CD8-positive, alpha-beta memory T cell (primary cell): ENCODE results near the gene FURIN. TPM values are rescaled to one million over a fixed set of nuclear protein-coding genes. Genes with fewer than 3 reads are reported as not detected.
"Not testable (repeated sequence)": the region's sequence is repeated elsewhere in the genome, so short reads cannot be mapped to it uniquely, and the experiment has no call there.

Experiments used
- CTCF ChIA-PET: fragments of 350-600 bp; sonication (Branson Sonifier 250); formaldehyde crosslinking; loops from one replicate; lab custom pipeline; 2021; ENCODE audit warnings: antibody characterized with exemption; lab: Charles Lee
- POLR2A ChIA-PET: fragments of 350-600 bp; sonication (Branson Sonifier 250); formaldehyde crosslinking; loops from one replicate; lab custom pipeline; 2021; ENCODE audit warnings: antibody characterized with exemption; lab: Charles Lee
- DNase-seq, 5 donors: peaks; one replicate each; pipeline versions ENCODE4 v3.0.0 to v3.0.0-alpha.2; 2020 to 2022; ENCODE audit warnings: mixed read lengths in 1 of 5
- H3K27ac ChIP-seq: one replicate; pipeline ENCODE4 v1.7.0; 2013; ENCODE audit warnings: low read depth, mild to moderate bottlenecking, low read length, moderate library complexity
- H3K27me3 ChIP-seq: 2 replicates; pipeline ENCODE4 v1.7.0; 2013; ENCODE audit warnings: low read length, mild to moderate bottlenecking; ENCODE audit not compliant: insufficient read depth, poor library complexity, severe bottlenecking
- H3K36me3 ChIP-seq: 2 replicates; pipeline ENCODE4 v1.7.0; 2013; ENCODE audit warnings: mild to moderate bottlenecking, low read length, moderate library complexity; ENCODE audit not compliant: insufficient read depth
- H3K4me1 ChIP-seq: 2 replicates; pipeline ENCODE4 v1.7.0; 2013; ENCODE audit warnings: mild to moderate bottlenecking, low read length, moderate library complexity; ENCODE audit not compliant: insufficient read depth
- H3K4me3 ChIP-seq: 2 replicates; pipeline ENCODE4 v1.7.0; 2013; ENCODE audit warnings: mild to moderate bottlenecking, low read length
- H3K9me3 ChIP-seq: 2 replicates; pipeline ENCODE4 v1.7.0; 2013; ENCODE audit warnings: mild to moderate bottlenecking, low read length
- H3K27ac Mint-ChIP-seq, 8 donors: one replicate each; pipeline ENCODE4 v1.8.0; 2020 to 2021; ENCODE audit warnings: mixed read lengths in 8 of 8, mild to moderate bottlenecking in 6 of 8, inconsistent platforms in 3 of 8, moderate library complexity in 3 of 8
- H3K27me3 Mint-ChIP-seq, 2 donors: one replicate each; pipeline ENCODE4 v1.8.0; 2020 to 2021; ENCODE audit warnings: mixed read lengths in 2 of 2, mild to moderate bottlenecking in 1 of 2, moderate library complexity in 1 of 2
- H3K36me3 Mint-ChIP-seq, 3 donors: one replicate each; pipeline ENCODE4 v1.8.0; 2020 to 2021; ENCODE audit warnings: mixed read lengths in 3 of 3, inconsistent platforms in 1 of 3, mild to moderate bottlenecking in 1 of 3
- H3K4me1 Mint-ChIP-seq, 3 donors: one replicate each; pipeline ENCODE4 v1.8.0; 2020 to 2021; ENCODE audit warnings: mixed read lengths in 3 of 3, inconsistent platforms in 1 of 3, mild to moderate bottlenecking in 1 of 3
- H3K4me3 Mint-ChIP-seq, 7 donors: one replicate each; pipeline ENCODE4 v1.8.0; 2020 to 2021; ENCODE audit warnings: mixed read lengths in 7 of 7, mild to moderate bottlenecking in 6 of 7, moderate library complexity in 4 of 7, inconsistent platforms in 2 of 7
- H3K9me3 Mint-ChIP-seq, 5 donors: one replicate each; pipeline ENCODE4 v1.8.0; 2020 to 2022; ENCODE audit warnings: mixed read lengths in 5 of 5, mild to moderate bottlenecking in 3 of 5, moderate library complexity in 2 of 5, inconsistent platforms in 1 of 5
- polyA plus RNA-seq: library from polyadenylated mRNA; unstranded; fragments of 300-500 nt; fragmentation: Illumina TruSeq; gene quantifications from one replicate; pipeline ENCODE4 v1.2.3, GENCODE V29; 2021
- total RNA-seq, 2 experiments: library from RNA; stranded (reverse); gene quantifications; one replicate each; pipeline ENCODE4 v1.2.3, GENCODE V29; 2021

Gene FURIN
- total and polyA plus RNA-seq, 3 experiments from 2014 or later: 11.7 to 124 (median 121) TPM

DNA sequence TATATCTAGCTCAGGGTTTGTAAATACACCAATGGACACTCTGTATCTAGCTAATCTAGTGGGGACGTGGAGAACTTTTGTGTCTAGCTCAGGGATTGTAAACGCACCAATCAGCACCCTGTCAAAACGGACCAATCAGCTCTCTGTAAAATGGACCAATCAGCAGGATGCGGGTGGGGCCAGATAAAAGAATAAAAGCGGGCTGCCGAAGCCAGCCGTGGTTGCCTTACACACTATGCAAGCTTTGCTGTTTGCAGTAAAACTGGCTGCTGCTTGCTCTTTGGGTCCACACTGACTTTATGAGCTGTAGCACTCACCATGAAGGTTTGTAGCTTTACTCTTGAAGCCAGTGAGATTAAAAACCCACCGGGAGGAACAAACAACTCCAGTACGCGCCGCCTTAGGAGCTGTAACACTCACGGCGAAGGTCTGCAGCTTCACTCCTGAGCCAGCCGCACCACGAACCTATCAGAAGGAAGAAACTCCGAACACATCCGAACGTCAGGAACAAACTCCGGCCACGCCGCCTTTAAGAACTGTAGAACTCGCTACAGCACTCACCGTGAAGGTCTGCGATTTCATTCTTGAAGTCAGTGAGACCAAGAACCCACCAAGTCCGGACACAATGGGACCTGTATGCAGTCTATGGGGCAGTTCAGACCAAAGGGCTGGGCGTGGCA lies 42.0 kb upstream of the FURIN start:
- H3K4me3 Mint-ChIP-seq, H3K27me3 Mint-ChIP-seq, DNase-seq, H3K9me3 ChIP-seq, H3K9me3 Mint-ChIP-seq, H3K4me3 ChIP-seq, H3K4me1 ChIP-seq, H3K27me3 ChIP-seq, POLR2A ChIA-PET, H3K36me3 Mint-ChIP-seq, H3K36me3 ChIP-seq, H3K27ac ChIP-seq: not testable (repeated sequence)
- H3K27ac Mint-ChIP-seq: peak overlapping the region in 3 of 8 donors; percentile 7 to 54 (median 8)
- CTCF ChIA-PET: interaction anchor here (0.9 kb wide), 1 partner anchor 17 kb away, joined by 3 read pairs; no protein-coding TSS in a partner anchor
- H3K4me1 Mint-ChIP-seq: peaks cover 12 to 19% (median 15%) of the 10 kb centered on the region in 3 donors

DNA sequence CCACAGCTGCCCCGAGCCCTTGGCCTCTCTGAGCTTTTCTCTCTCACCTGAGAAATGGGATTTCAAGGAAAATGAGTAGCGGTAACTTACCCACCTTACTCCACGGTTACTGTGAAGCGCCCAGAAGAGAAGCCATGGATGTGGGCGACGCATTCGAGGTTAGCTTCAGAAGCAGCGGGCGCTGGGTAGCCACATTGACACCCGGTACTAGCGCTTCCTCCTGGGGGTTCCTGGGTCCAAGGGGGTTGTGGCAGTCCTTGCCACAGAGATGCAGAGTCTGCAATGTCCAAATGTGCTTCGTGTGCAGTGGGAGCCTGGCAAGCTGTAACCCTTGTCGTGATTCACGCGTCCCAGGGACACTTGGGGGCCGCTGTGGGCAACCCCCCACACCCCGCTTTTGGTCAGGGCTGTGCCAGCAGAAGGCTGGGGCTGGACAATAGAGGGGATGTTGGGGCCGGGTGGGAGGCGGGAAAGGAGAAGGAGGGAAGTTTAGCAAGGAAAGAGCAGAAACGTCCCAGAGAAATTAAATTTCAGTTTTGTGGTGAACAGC lies 41.4 kb upstream of the FURIN start:
- Mint-ChIP-seq H3K27ac (no peak overlapping the region), H3K27me3 (peaks cover 0 to 7% of the 10 kb centered on the region in 2 donors), H3K36me3 (no peaks in the 10 kb centered on the region), H3K4me1 (peaks cover 12 to 19% (median 15%) of the 10 kb centered on the region in 3 donors), H3K4me3 (no peak overlapping the region), H3K9me3 (no peaks in the 10 kb centered on the region)
- no peak for DNase-seq
- Histone ChIP-seq H3K9me3 (no peaks in the 10 kb centered on the region), H3K27ac (no peak overlapping the region), H3K4me1 (no peaks in the 10 kb centered on the region), H3K36me3 (no peaks in the 10 kb centered on the region), H3K27me3 (no peaks in the 10 kb centered on the region), H3K4me3 (no peak overlapping the region)
- CTCF ChIA-PET: interaction anchor here (0.9 kb wide), 1 partner anchor 16 kb away, joined by 3 read pairs; no protein-coding TSS in a partner anchor
- POLR2A ChIA-PET: no interaction called here

DNA sequence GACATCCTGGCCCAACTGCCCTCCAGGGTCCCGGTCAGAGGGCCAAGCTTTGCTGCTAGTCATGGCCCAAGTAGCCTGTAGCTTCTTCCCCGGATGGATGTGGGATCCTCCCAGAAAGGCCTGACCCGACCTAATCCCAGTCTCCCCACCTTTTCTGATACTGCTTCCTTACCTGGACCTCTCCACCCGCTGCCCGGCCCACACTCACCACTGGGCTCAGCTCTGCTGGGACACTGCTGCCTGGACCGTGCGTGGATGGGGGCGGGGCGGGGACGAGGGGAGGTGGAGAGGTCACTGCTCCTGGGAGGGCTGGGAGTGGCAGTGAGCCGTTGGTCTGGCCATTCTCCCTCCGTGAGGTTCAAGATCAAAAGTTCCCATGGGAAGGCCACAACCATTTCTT lies 40.3 kb upstream of the FURIN start:
- no peak overlapping the region for H3K27ac ChIP-seq
- Mint-ChIP-seq H3K4me1 (peaks cover 12 to 19% (median 15%) of the 10 kb centered on the region in 3 donors), H3K27me3 (peaks cover 0 to 7% of the 10 kb centered on the region in 2 donors), H3K9me3 (no peaks in the 10 kb centered on the region), H3K36me3 (no peaks in the 10 kb centered on the region), H3K27ac (peak overlapping the region in 2 of 8 donors; percentile 32 to 79), H3K4me3 (peak overlapping the region in 1 of 7 donors; percentile 15)
- H3K36me3 ChIP-seq: no peaks in the 10 kb centered on the region
- ChIA-PET CTCF (no interaction called here), POLR2A (no interaction called here)
- no peak overlapping the region for H3K4me3 ChIP-seq
- H3K9me3 ChIP-seq: no peaks in the 10 kb centered on the region
- no peaks in the 10 kb centered on the region for H3K4me1 ChIP-seq
- no peaks in the 10 kb centered on the region for H3K27me3 ChIP-seq
- DNase-seq: no peak

DNA sequence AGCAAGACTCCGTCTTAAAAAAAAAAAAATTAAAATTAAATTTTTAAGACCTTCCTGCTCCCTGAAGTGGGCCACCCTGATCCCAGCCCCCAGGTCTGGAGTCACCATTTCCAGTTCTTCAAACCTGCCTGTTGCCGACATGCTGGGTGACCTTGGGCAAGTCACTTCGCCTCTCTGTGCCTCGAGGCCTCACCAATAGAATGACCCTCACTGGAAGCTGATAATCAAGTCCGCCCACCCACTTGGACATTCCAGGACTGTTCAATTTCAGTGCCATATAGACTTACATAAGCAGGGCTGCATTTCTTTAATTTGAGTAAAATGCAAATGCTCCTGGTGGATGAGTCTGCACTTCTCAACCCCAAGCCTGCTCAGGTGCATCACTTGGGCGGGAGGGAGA lies 39.3 kb upstream of the FURIN start:
- Mint-ChIP-seq H3K27ac (peak overlapping the region in 4 of 8 donors; percentile 61 to 94 (median 74)), H3K36me3 (no peaks in the 10 kb centered on the region), H3K4me3 (no peak overlapping the region), H3K9me3 (no peaks in the 10 kb centered on the region), H3K4me1 (peaks cover 12 to 19% (median 15%) of the 10 kb centered on the region in 3 donors), H3K27me3 (peaks cover 0 to 7% of the 10 kb centered on the region in 2 donors)
- POLR2A ChIA-PET: no interaction called here
- DNase-seq: no peak
- Histone ChIP-seq H3K4me1 (no peaks in the 10 kb centered on the region), H3K36me3 (no peaks in the 10 kb centered on the region), H3K4me3 (no peak overlapping the region), H3K27ac (no peak overlapping the region), H3K9me3 (no peaks in the 10 kb centered on the region), H3K27me3 (no peaks in the 10 kb centered on the region)
- CTCF ChIA-PET: interaction anchor here (0.7 kb wide), 1 partner anchor 8 kb away, joined by 3 read pairs; no protein-coding TSS in a partner anchor

DNA sequence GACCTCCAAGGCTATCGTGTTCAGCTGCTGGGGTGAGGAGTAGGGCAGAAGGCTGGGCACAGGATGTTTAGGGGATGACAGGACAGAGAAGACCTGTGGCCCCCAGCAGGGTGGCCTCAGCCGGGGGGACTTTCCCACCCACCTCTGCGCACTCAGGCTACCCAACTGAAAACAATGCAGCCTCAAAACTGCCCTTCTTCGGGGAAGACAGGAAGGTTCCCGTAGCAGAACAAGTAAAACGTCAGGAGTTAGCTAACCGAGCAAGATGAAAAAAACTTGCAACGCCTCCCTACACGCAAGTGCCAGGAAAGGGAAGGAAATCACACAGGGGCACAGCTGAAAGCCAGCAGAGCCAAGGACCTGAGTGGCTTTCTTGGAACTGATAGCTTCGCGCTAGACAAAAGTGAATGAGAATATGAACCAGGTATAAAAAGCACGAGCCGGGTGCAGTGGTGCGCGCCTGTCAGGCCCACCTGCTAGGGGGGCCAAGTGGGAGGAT lies 38.4 kb upstream of the FURIN start:
- Mint-ChIP-seq H3K27me3 (peaks cover 0 to 7% of the 10 kb centered on the region in 2 donors), H3K9me3 (no peaks in the 10 kb centered on the region), H3K4me3 (peak overlapping the region; percentile 7 to 80 (median 50)), H3K27ac (peak overlapping the region; percentile 5 to 94 (median 85)), H3K4me1 (peaks cover 12 to 19% (median 15%) of the 10 kb centered on the region in 3 donors), H3K36me3 (no peaks in the 10 kb centered on the region)
- no peak overlapping the region for H3K4me3 ChIP-seq
- peak in 3 of 5 donors; percentile 22 to 29 (median 29) for DNase-seq
- POLR2A ChIA-PET: no interaction called here
- no peaks in the 10 kb centered on the region for H3K27me3 ChIP-seq
- H3K4me1 ChIP-seq: no peaks in the 10 kb centered on the region
- CTCF ChIA-PET: no interaction called here
- H3K9me3 ChIP-seq: no peaks in the 10 kb centered on the region
- no peaks in the 10 kb centered on the region for H3K36me3 ChIP-seq
- no peak overlapping the region for H3K27ac ChIP-seq

DNA sequence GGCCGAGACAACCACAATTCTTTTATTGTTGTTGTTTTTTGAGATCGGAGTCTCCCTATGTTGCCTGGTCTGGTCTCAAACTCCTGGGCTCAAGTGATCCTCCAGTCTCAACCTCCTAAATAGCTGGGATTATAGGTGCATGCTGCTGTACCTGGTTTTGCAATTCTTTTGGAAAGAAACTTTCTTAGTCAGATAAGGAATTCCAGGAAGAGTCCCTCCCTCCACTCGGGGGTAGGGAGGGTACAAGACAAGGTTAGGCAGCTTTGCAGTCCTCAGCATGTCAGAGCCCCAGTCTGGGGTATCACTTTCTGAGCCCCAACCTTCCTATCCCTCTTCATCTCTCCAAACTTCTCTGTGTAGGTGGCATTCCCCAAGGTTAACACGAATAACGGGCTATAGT lies 33.8 kb upstream of the FURIN start:
- peak overlapping the region in 1 of 8 donors; percentile 76 for H3K27ac Mint-ChIP-seq
- ChIA-PET POLR2A (no interaction called here), CTCF (no interaction called here)
- H3K4me3 ChIP-seq: no peak overlapping the region
- no peaks in the 10 kb centered on the region for H3K9me3 Mint-ChIP-seq
- H3K4me1 Mint-ChIP-seq: peaks cover 26 to 38% (median 36%) of the 10 kb centered on the region in 3 donors
- peaks cover 0 to 7% of the 10 kb centered on the region in 2 donors for H3K27me3 Mint-ChIP-seq
- no peaks in the 10 kb centered on the region for H3K27me3 ChIP-seq
- H3K27ac ChIP-seq: no peak overlapping the region
- no peaks in the 10 kb centered on the region for H3K36me3 ChIP-seq
- DNase-seq: no peak
- H3K9me3 ChIP-seq: no peaks in the 10 kb centered on the region
- H3K4me3 Mint-ChIP-seq: no peak overlapping the region
- H3K36me3 Mint-ChIP-seq: no peaks in the 10 kb centered on the region
- peaks cover 22% of the 10 kb centered on the region for H3K4me1 ChIP-seq

DNA sequence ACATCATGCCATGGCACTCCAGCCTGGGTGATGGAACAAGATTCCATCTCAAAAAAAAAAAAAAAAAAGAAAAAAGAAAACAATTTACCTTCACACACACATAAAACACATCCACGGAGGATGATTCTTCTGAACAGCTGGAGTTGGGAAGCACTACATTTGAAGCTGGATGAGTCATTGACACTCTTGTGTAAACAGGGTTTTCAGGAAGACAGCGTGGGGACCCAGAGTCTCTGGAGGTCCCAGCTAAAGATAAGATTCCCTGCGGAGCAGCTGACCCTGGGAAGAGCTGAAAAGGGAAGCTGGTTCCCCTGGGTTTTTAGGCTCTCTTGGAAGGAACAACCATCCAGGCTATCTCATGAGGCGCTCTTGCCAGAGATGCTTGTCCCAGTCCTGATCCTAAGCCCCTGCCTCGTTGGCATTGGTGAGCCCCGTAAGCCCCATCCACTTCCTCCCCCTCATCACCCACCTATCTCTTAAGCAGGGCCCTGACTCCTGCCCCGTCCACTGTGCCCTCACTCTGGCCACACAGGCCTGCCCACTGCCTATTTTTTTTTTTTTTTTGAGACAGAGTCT lies 32.0 kb upstream of the FURIN start:
- ChIA-PET POLR2A (no interaction called here), CTCF (no interaction called here)
- Mint-ChIP-seq H3K36me3 (no peaks in the 10 kb centered on the region), H3K9me3 (no peaks in the 10 kb centered on the region), H3K27me3 (peaks cover 0 to 3% of the 10 kb centered on the region in 2 donors), H3K4me1 (peaks cover 16 to 27% (median 23%) of the 10 kb centered on the region in 3 donors), H3K27ac (peak overlapping the region in 5 of 8 donors; percentile 7 to 99 (median 75)), H3K4me3 (no peak overlapping the region)
- no peaks in the 10 kb centered on the region for H3K27me3 ChIP-seq
- H3K4me3 ChIP-seq: no peak overlapping the region
- H3K4me1 ChIP-seq: peaks cover 28% of the 10 kb centered on the region
- H3K36me3 ChIP-seq: no peaks in the 10 kb centered on the region
- DNase-seq: no peak
- H3K9me3 ChIP-seq: no peaks in the 10 kb centered on the region
- no peak overlapping the region for H3K27ac ChIP-seq
